NCI-H2107 treated with DMSO at 0.1 percent for 48 hours (cell line): Measurements from ENCODE around the gene GRAMD2B.
"Not testable (repeated sequence)": the region's sequence is repeated elsewhere in the genome, so short reads cannot be mapped to it uniquely, and the experiment has no call there.

ENCODE experiments used
- DNase-seq: peaks from one replicate; lab custom pipeline; 2025; ENCODE audit not compliant: unreplicated experiment; lab: John Stamatoyannopoulos, UW

GRAMD2B gene

DNA sequence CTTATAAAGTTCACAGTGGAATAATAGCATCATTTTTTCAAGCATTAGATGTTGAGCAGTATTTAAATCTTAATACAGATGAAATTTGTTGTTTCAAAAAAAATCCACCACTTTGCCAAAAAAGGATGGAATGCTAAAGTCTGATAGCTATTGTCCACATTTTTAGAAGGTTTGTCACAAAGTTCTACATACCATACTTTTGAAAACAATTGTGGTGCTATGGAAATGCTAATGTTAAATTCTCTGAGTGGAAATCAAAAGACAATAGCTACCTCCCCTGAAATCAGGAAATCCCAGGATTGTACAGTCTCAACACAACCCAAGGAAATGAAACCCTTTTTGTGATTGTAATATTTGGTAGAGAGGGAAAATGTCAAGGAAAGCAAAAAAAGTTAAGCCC is 19.3 kb upstream of the GRAMD2B start:
- DNase-seq, result no peak

GRCh38 chr5:126410623-126411022 is 12.6 kb upstream of the GRAMD2B start:
- no peak for DNase-seq

DNA sequence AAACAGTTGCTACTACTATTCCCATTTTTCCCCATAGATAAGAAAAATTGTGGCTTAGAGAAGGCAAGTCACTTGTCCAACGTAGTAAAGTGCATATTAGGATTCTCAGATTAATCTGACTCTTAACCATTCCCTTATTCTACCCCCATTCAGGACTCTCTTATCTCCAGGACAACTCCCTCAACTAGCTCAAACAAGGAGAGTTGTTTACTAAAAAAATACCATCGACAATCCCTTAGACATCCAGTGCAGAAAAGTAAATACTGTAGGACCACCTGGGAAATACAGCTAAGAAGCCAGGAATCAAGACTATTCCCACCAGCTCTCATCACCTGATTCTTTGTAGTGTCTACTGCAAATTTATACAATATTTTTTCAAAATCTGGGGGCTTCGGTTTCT is 9.4 kb upstream of the GRAMD2B start:
- DNase-seq, result no peak

DNA sequence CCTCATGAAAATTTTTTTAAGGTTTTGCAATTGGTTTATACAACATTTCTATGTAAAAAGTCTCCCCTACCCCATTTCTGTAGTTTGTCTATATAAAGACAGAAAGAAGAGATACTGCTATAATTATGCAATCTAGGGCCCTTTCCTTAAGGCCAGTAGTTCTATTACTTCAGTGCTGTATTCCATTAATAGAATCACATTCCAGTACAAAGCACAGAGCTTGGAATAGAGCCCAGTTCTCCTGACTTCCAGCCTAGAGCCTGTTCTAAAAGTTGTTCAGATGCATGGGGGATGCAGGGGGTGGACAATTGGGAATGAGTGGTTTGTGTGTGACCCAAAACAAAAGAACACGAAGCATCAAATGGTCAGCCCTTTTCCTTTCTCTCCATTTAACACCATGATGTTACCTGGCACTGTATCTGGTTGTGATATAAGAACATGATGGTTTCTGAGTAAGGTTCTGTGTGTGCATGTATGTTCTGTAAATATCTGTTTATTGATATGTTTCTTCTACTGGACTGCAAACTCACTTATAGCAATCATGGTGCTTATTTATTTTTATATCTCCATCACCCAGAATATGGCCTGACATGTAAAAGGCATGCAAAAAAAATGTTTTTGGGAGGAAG is 8.2 kb upstream of the GRAMD2B start:
- no peak for DNase-seq

DNA sequence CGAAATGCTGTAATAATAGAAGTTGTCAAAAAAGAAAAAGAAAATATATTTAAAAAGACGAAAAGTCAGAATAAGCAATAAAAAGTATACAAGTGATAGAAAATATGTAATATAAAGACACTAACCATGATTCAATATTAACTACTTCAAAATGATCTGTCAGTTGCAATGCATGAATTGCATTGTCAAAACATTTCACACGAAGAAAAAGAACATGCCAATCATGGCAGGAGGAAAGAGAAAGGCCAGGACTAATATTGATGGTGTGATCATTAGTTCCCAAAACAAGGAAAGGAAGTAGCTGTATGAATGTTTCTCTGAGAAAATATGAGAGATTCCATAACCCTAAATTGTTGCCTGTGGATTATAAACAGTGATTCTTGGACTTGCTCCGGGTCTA is 7.4 kb upstream of the GRAMD2B start:
- DNase-seq, result no peak

DNA sequence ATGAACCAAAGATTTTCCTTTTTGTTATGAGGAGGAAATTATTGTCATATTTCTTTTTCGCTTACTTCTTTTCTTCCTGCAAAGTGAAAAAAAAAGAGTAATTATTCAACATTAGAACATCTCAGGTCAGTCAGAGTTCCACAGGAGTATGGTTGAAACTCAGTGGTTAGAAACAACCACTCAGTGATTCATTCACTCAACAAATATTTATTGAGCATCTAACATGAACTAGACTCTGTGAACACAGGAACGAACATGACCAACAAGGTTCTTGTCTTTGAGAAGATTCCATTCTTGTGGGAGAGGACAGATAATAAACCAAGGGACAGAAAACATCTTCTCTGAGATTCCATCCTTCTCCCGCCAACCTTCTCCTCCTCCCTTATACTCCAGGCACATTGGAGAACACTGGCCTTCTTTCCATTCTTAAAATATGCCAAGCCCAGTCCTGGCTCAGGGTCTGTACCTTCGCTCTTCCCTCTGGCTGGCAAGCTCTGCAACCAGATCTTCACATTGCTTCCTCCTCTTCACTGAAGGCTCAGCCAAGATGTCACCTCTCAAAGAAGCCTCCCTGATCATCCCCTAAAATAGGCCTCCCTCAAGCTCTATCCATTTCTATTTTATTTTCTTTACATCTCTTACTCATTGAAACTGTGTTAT is 6.8 kb upstream of the GRAMD2B start:
- no peak for DNase-seq

- DNase-seq, result no peak
Observed at GRCh38 chr5:126417178-126417577, 6.0 kb upstream of the GRAMD2B start.

- no peak for DNase-seq
Observed at GRCh38 chr5:126419102-126419501, 4.1 kb upstream of the GRAMD2B start.

- DNase-seq, result no peak
Observed at GRCh38 chr5:126428421-126428820, 5.2 kb downstream of the GRAMD2B start.

DNA sequence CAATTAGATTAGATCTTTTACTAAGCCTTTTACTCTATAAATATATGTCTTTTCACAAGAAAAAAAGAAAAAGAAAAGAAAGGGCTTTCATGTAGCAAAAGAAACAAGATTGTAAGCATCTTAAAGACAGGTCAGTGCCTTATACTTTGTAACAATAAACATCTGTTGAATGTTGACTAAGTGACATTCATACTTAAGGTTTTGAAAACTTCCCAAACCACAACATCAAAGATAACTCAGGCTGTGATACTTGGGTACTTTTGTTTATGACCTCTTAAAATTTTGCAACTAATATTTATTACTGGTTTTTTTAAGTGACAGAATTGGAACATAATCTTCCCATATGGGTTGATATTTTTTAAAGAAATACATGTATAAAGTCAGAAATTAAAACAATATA is 7.4 kb downstream of the GRAMD2B start:
- DNase-seq, result no peak

- no peak for DNase-seq
Observed at GRCh38 chr5:126433701-126434100, 10.5 kb downstream of the GRAMD2B start.

- no peak for DNase-seq
Observed at GRCh38 chr5:126435261-126435660, 12.1 kb downstream of the GRAMD2B start.

DNA sequence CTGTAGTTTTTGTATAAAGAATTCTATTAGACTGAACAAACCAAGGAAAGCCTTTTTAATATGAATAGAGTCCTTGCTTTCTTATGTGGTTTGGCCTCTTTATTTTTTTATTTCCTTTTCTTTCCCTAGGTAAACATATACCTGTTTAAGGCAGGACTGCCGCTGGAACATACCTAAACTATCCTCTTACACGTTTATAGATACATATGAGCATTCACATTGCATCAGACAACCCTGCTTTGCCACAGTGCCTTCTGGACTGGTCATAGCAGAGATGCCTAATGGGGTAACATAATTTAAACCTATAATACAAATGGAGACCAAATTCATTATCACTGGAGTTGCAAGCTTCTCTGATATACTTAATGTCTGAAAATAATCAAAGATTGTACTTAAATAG is 12.5 kb downstream of the GRAMD2B start:
- no peak for DNase-seq

DNA sequence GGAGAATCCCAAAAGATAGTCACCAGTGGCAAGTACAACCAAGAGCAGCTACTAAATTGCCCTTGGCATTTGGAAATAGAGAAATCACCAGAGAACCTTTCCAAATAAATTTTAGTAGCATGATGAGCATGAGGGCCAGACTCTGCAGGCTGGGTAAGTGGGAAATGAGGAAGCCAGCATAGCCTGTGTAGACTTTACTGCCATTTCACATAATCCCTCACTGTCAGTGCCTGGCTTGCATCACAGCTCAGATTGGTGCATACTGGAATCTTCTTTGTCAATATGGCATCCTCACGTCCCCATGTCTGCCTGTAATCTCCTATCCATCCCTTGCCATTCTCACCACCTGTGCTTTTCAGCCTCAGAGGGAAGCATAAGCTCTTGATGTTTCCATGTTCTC is 14.5 kb downstream of the GRAMD2B start:
- no peak for DNase-seq

DNA sequence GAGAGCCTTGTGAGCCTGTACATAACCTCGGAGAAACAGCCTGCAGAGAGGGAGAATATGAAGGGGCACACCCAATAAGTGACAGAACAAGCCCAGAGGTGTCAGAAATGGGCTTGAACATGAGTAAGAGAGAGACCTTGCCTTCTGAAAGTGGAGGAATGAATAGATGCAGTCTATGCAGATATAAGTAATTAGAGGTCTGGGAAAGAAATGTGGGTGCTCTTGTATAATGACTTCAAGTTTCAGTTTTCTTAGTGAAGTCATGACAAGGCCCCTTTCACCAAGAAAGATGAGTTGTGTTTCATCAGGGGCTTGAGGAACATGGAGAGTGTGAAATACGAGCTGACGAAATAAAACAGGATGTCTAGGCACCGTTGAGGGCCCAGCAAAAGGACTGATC is 15.1 kb downstream of the GRAMD2B start:
- no peak for DNase-seq

GRCh38 chr5:126438868-126439267 is 15.7 kb downstream of the GRAMD2B start:
- DNase-seq, result no peak

DNA sequence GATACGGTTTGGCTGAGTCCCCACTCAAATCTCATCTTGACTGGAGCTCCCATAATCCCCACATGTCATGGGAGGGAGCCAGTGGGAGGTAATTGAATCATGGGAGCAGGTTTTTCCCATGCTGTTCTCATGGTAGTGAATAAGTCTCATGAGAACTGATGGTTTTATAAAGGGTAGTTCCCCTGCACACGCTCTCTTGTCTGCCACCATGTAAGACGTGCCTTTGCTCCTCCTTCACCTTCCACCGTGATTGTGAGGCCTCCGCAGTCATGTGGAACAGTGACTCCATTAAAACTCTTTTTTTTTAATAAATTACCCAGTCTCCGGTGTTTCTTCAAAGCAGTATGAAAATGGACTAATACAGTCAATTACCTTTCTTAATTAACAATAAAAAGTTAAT is 16.5 kb downstream of the GRAMD2B start:
- not testable (repeated sequence) for DNase-seq

- no peak for DNase-seq
Observed at GRCh38 chr5:126441230-126441629, 18.0 kb downstream of the GRAMD2B start.

DNA sequence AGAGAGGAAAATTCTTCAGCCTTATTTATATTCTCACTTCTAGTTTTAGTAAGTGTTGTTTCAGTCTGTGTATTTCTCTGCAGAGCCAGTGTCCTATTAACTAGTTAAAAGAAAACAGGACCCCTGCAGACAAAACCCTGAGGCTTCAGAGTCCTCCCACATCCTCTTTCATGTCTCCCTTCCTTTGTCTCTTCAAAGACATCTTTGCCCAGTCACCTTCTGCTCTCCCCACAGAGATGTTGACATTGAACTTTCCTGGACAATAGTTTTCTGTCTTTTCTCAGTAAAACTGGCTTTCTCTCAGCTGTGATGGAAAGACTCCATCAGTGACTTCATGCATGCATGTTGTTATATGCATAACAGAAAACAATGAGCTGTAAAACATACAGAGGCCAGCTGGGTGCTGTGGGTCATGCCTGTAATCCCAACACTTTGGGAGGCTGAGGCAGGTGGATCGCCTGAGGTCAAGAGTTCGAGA is 20.2 kb downstream of the GRAMD2B start:
- DNase-seq, result no peak

GRCh38 chr5:126444137-126444536 is 20.9 kb downstream of the GRAMD2B start:
- DNase-seq, result no peak

DNA sequence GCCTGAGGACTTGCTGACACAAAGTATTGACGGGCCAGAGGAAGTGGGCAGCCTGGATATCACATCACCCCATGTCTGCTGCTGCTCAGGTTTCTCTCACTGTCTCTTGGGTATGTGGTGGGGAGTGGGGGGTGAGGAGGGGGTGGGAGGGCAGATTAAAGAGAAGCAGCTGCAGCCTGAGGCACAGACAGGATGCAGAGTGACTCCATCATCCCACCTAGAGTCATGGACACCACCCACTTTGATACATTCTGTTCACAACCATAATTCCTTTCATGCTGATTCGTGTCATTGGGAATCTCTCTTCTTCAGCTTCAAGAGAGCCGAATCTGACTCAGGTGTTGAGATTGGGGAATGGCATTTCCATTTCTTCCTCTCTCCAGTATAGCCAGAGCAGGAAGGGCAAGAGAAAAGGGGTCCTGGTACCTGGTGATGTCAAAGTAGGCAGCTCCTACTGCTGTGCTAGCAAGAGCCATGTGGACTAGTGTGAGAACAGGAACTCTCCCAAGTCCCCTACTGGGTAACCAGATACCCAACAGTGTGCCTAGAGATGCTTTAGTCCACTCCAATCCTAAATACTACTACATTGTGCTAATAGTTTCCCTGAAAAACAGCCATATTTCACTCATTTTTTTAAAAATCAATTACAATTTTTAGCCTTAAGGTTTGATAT is 22.4 kb downstream of the GRAMD2B start:
- DNase-seq, result no peak

DNA sequence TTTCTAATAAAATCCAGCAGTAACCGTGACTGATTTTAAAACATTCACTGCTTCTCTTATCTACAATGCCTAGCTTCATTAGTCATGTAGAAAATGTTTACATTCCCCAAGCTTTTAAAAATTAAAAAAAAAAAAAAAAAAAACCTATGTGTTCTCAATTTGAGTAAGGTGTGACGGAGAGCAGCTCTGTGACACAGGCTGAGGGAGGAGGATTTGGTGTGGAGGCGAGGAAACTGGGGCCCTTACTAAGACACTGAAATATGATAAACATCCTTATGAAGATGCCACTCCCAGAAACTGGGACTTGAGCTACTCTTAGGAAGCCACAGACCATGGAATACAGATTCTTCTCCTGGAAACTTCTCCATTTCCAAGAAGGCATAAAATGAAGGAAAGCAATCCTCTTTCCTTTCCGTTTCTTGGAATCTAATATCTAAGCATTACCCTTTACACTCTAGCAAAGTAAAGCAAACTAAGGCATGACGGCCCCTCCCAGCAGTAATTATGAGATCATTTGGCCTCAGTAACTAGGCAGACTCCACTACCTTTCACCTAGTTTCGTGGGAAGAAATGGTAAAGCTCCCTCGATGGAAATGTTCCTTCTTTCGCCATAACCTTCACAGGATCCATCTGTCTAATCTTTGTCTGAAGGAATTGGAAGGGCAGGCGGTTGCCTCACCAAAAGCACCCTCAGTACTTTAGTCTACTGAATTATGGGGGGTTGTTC is 23.5 kb downstream of the GRAMD2B start:
- no peak for DNase-seq
